GM23338 (cell line): ENCODE results near the gene GAREM1. TPM values are rescaled to one million over a fixed set of nuclear protein-coding genes. Genes with fewer than 3 reads are reported as not detected.
A peak's percentile ranks its signal among the peaks of the same experiment; 100 is the strongest.

ENCODE experiments used
- ATAC-seq: fragments of 200-7000 bp; cut with Tn5 transposase; 3 replicates; pipeline ENCODE4 v1.9.1; 2020
- DNase-seq: peaks from one replicate; pipeline ENCODE4 v3.0.0-alpha.2; 2015; ENCODE audit warnings: low spot score
- H2AFZ ChIP-seq: fragments of 200-600 bp; sonication (generic); 2 replicates; pipeline ENCODE4 v1.8.0; 2016; ENCODE audit warnings: antibody characterized with exemption, mild to moderate bottlenecking, moderate library complexity
- H3F3A ChIP-seq: fragments of 200-600 bp; sonication (generic); replicated peaks from 2 replicates; pipeline ENCODE4 v1.8.0; 2017; ENCODE audit warnings: antibody characterized with exemption, mixed run types, low read depth
- H3K27ac ChIP-seq: fragments of 200-600 bp; sonication (generic); 2 replicates; pipeline ENCODE4 v1.6.1; 2016; ENCODE audit warnings: low read depth
- H3K27me3 ChIP-seq: fragments of 200-600 bp; sonication (generic); 2 replicates; pipeline ENCODE4 v1.8.0; 2016; ENCODE audit warnings: mild to moderate bottlenecking, mixed run types, moderate library complexity; ENCODE audit not compliant: insufficient read depth
- H3K36me3 ChIP-seq: fragments of 200-600 bp; sonication (generic); 2 replicates; pipeline ENCODE4 v1.8.0; 2016; ENCODE audit warnings: mild to moderate bottlenecking; ENCODE audit not compliant: insufficient read depth
- H3K4me1 ChIP-seq: fragments of 200-600 bp; sonication (generic); 2 replicates; pipeline ENCODE4 v1.8.0; 2016; ENCODE audit warnings: mild to moderate bottlenecking, moderate library complexity; ENCODE audit not compliant: insufficient read depth
- H3K4me2 ChIP-seq: fragments of 200-600 bp; sonication (generic); 2 replicates; pipeline ENCODE4 v1.7.1; 2017; ENCODE audit warnings: mixed run types
- H3K4me3 ChIP-seq: fragments of 200-600 bp; sonication (generic); 2 replicates; pipeline ENCODE4 v1.6.1; 2016; ENCODE audit warnings: mixed run types
- H3K79me2 ChIP-seq: fragments of 200-600 bp; sonication (generic); replicated peaks from 2 replicates; pipeline ENCODE4 v1.8.0; 2017; ENCODE audit warnings: mild to moderate bottlenecking; ENCODE audit not compliant: insufficient read depth
- H3K9me2 ChIP-seq: fragments of 200-600 bp; sonication (generic); 2 replicates; pipeline ENCODE4 v1.8.0; 2017; ENCODE audit not compliant: insufficient read depth
- H4K20me1 ChIP-seq: fragments of 200-600 bp; sonication (generic); replicated peaks from 2 replicates; pipeline ENCODE4 v1.8.0; 2017; ENCODE audit warnings: mild to moderate bottlenecking; ENCODE audit not compliant: insufficient read depth
- H3K27ac Mint-ChIP-seq: 2 replicates; pipeline ENCODE4 v1.8.0; 2020; ENCODE audit warnings: inconsistent platforms, mild to moderate bottlenecking, moderate library complexity, mixed read lengths
- H3K27me3 Mint-ChIP-seq: 3 replicates; pipeline ENCODE4 v1.8.0; 2022; ENCODE audit warnings: low read depth, mild to moderate bottlenecking, moderate library complexity, mixed read lengths, inconsistent platforms; ENCODE audit not compliant: insufficient read depth, poor library complexity
- H3K36me3 Mint-ChIP-seq: 3 replicates; pipeline ENCODE4 v1.8.0; 2021; ENCODE audit warnings: low read depth, mild to moderate bottlenecking, inconsistent platforms, moderate library complexity, mixed read lengths
- H3K4me1 Mint-ChIP-seq: 3 replicates; pipeline ENCODE4 v1.8.0; 2020; ENCODE audit warnings: mild to moderate bottlenecking, inconsistent platforms, mixed read lengths
- H3K4me3 Mint-ChIP-seq: 3 replicates; pipeline ENCODE4 v1.8.0; 2021; ENCODE audit warnings: moderate library complexity, mild to moderate bottlenecking, inconsistent platforms, mixed read lengths
- H3K9me3 Mint-ChIP-seq: 3 replicates; pipeline ENCODE4 v1.8.0; 2020; ENCODE audit warnings: moderate library complexity, mild to moderate bottlenecking, inconsistent platforms, mixed read lengths
- CREB1 ChIP-seq: fragments of 250-450 bp; sonication (Bioruptor Pico); IDR thresholded peaks from 2 replicates; pipeline ENCODE4 v1.5.0; 2020; ENCODE audit warnings: low read depth, mild to moderate bottlenecking, moderate library complexity
- EZH2 ChIP-seq: fragments of 200-600 bp; sonication (generic); IDR thresholded peaks from one replicate; pipeline ENCODE4 v1.8.0; 2017; ENCODE audit warnings: antibody characterized with exemption, mild to moderate bottlenecking, low read depth; ENCODE audit not compliant: unreplicated experiment
- EZH2phosphoT487 ChIP-seq: fragments of 200-600 bp; sonication (generic); IDR thresholded peaks from one replicate; pipeline ENCODE4 v1.8.1; 2018; ENCODE audit warnings: antibody characterized with exemption; ENCODE audit not compliant: unreplicated experiment
- JUNB ChIP-seq: IDR thresholded peaks from one replicate; pipeline ENCODE4 v1.6.1; 2016; ENCODE audit warnings: antibody characterized with exemption; ENCODE audit not compliant: unreplicated experiment
- NANOG ChIP-seq: IDR thresholded peaks from 2 replicates; pipeline ENCODE4 v1.6.1; 2016; ENCODE audit warnings: antibody characterized with exemption, borderline replicate concordance
- POLR2AphosphoS5 ChIP-seq: IDR thresholded peaks from 2 replicates; pipeline ENCODE4 v1.6.1; 2016; ENCODE audit warnings: antibody characterized with exemption, low read depth
- STAT1 ChIP-seq: IDR thresholded peaks from one replicate; pipeline ENCODE4 v1.6.1; 2016; ENCODE audit warnings: antibody characterized with exemption; ENCODE audit not compliant: unreplicated experiment
- ZNF114 ChIP-seq: fragments of 250-450 bp; sonication (Bioruptor Pico); IDR thresholded peaks from 2 replicates; pipeline ENCODE4 v1.5.0; 2020; ENCODE audit warnings: mild to moderate bottlenecking, moderate library complexity
- ZNF331 ChIP-seq: fragments of 250-450 bp; sonication (Bioruptor Pico); IDR thresholded peaks from 2 replicates; pipeline ENCODE4 v1.5.0; 2020; ENCODE audit warnings: low read depth, mild to moderate bottlenecking, moderate library complexity
- polyA plus RNA-seq: library from polyadenylated mRNA; unstranded; fragments of >200 nt; fragmentation: Nextera tagmentation; extraction: Ambion mirVana; gene quantifications from 2 replicates; pipeline ENCODE4 v1.2.1, GENCODE V29; 2016
- total RNA-seq: library from RNA; depleted of rRNA; stranded (reverse); fragments of >200 nt; shearing (Covaris generic); gene quantifications from 2 replicates; pipeline ENCODE4 v1.2.3, GENCODE V29; 2014
- TF ChIP-seq, protein P1 (sequence below): fragments of 250-450 bp; sonication (Bioruptor Pico); IDR thresholded peaks from 2 replicates; pipeline ENCODE4 v1.5.0; 2020; ENCODE audit warnings: mild to moderate bottlenecking, moderate library complexity
- TF ChIP-seq, protein P2 (sequence below): IDR thresholded peaks from 2 replicates; pipeline ENCODE4 v1.6.1; 2016; ENCODE audit warnings: antibody characterized with exemption
- TF ChIP-seq, protein P3 (sequence below), 2 experiments: fragments of 200-600 bp in 1 of 2; sonication (generic) in 1 of 2; conservative IDR thresholded peaks; 2 replicates each; pipeline versions ENCODE4 v1.5.1 to v1.6.1; 2016 to 2017; ENCODE audit warnings: antibody characterized with exemption in 2 of 2, low read depth in 2 of 2, mild to moderate bottlenecking in 2 of 2, moderate library complexity in 1 of 2
- TF ChIP-seq, protein P4 (sequence below): IDR thresholded peaks from one replicate; pipeline ENCODE4 v1.6.1; 2018; ENCODE audit warnings: antibody characterized with exemption; ENCODE audit not compliant: unreplicated experiment

Gene GAREM1
- total and polyA plus RNA-seq, 2 experiments from 2014 or later, result 2.7 to 6.0 TPM

DNA sequence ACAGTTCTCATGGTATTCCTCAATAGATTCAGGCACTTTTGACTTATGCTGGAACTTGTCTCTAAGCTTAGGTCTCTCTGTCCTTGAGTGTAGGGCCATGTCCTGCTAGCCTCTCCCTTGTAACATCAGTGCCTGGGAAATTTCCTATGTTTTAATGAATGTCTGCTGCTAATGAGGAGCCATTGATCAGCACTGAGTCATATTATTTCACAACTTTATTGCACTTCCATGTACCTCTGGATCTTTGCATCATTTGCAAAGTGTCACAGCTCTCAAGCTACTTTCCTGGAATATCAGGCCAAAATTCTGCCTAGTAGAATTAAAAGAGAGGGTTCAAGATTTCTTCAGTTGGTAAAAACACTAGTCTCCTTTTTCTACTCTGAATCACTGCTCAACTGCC, 102.5 kb downstream of the GAREM1 start:
- no peaks in the 10 kb centered on the region for H3K36me3 Mint-ChIP-seq
- Histone ChIP-seq H3K4me3 (no peak overlapping the region), H3K4me2 (no peak overlapping the region), H3K27me3 (no peaks in the 10 kb centered on the region), H3K79me2 (no peaks in the 10 kb centered on the region), H3K27ac (no peak overlapping the region), H3F3A (no peaks in the 10 kb centered on the region), H3K4me1 (peaks cover 4% of the 10 kb centered on the region; the same call in 1 of the 2 replicates), H3K36me3 (no peaks in the 10 kb centered on the region), H2AFZ (no peak overlapping the region), H3K9me2 (no peaks in the 10 kb centered on the region), H4K20me1 (no peaks in the 10 kb centered on the region; the same call in 1 of the 2 replicates)
- H3K4me3 Mint-ChIP-seq, result no peak overlapping the region
- TF ChIP-seq, protein P1, sequence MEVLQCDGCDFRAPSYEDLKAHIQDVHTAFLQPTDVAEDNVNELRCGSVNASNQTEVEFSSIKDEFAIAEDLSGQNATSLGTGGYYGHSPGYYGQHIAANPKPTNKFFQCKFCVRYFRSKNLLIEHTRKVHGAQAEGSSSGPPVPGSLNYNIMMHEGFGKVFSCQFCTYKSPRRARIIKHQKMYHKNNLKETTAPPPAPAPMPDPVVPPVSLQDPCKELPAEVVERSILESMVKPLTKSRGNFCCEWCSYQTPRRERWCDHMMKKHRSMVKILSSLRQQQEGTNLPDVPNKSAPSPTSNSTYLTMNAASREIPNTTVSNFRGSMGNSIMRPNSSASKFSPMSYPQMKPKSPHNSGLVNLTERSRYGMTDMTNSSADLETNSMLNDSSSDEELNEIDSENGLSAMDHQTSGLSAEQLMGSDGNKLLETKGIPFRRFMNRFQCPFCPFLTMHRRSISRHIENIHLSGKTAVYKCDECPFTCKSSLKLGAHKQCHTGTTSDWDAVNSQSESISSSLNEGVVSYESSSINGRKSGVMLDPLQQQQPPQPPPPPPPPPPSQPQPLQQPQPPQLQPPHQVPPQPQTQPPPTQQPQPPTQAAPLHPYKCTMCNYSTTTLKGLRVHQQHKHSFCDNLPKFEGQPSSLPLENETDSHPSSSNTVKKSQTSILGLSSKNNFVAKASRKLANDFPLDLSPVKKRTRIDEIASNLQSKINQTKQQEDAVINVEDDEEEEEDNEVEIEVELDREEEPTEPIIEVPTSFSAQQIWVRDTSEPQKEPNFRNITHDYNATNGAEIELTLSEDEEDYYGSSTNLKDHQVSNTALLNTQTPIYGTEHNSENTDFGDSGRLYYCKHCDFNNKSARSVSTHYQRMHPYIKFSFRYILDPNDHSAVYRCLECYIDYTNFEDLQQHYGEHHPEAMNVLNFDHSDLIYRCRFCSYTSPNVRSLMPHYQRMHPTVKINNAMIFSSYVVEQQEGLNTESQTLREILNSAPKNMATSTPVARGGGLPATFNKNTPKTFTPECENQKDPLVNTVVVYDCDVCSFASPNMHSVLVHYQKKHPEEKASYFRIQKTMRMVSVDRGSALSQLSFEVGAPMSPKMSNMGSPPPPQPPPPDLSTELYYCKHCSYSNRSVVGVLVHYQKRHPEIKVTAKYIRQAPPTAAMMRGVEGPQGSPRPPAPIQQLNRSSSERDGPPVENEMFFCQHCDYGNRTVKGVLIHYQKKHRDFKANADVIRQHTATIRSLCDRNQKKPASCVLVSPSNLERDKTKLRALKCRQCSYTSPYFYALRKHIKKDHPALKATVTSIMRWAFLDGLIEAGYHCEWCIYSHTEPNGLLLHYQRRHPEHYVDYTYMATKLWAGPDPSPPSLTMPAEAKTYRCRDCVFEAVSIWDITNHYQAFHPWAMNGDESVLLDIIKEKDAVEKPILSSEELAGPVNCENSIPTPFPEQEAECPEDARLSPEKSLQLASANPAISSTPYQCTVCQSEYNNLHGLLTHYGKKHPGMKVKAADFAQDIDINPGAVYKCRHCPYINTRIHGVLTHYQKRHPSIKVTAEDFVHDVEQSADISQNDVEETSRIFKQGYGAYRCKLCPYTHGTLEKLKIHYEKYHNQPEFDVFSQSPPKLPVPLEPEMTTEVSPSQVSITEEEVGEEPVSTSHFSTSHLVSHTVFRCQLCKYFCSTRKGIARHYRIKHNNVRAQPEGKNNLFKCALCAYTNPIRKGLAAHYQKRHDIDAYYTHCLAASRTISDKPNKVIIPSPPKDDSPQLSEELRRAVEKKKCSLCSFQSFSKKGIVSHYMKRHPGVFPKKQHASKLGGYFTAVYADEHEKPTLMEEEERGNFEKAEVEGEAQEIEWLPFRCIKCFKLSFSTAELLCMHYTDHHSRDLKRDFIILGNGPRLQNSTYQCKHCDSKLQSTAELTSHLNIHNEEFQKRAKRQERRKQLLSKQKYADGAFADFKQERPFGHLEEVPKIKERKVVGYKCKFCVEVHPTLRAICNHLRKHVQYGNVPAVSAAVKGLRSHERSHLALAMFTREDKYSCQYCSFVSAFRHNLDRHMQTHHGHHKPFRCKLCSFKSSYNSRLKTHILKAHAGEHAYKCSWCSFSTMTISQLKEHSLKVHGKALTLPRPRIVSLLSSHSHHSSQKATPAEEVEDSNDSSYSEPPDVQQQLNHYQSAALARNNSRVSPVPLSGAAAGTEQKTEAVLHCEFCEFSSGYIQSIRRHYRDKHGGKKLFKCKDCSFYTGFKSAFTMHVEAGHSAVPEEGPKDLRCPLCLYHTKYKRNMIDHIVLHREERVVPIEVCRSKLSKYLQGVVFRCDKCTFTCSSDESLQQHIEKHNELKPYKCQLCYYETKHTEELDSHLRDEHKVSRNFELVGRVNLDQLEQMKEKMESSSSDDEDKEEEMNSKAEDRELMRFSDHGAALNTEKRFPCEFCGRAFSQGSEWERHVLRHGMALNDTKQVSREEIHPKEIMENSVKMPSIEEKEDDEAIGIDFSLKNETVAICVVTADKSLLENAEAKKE (CRISPR knock-in tag), result no peak
- no peak for TF ChIP-seq POLR2AphosphoS5
- TF ChIP-seq NANOG, result no peak
- no peak for TF ChIP-seq EZH2phosphoT487
- TF ChIP-seq CREB1 (CRISPR knock-in tag), result no peak
- TF ChIP-seq STAT1, result no peak
- TF ChIP-seq, protein P2, sequence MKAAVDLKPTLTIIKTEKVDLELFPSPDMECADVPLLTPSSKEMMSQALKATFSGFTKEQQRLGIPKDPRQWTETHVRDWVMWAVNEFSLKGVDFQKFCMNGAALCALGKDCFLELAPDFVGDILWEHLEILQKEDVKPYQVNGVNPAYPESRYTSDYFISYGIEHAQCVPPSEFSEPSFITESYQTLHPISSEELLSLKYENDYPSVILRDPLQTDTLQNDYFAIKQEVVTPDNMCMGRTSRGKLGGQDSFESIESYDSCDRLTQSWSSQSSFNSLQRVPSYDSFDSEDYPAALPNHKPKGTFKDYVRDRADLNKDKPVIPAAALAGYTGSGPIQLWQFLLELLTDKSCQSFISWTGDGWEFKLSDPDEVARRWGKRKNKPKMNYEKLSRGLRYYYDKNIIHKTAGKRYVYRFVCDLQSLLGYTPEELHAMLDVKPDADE, result no peak
- no peak for TF ChIP-seq ZNF331 (CRISPR knock-in tag)
- TF ChIP-seq, protein P3, sequence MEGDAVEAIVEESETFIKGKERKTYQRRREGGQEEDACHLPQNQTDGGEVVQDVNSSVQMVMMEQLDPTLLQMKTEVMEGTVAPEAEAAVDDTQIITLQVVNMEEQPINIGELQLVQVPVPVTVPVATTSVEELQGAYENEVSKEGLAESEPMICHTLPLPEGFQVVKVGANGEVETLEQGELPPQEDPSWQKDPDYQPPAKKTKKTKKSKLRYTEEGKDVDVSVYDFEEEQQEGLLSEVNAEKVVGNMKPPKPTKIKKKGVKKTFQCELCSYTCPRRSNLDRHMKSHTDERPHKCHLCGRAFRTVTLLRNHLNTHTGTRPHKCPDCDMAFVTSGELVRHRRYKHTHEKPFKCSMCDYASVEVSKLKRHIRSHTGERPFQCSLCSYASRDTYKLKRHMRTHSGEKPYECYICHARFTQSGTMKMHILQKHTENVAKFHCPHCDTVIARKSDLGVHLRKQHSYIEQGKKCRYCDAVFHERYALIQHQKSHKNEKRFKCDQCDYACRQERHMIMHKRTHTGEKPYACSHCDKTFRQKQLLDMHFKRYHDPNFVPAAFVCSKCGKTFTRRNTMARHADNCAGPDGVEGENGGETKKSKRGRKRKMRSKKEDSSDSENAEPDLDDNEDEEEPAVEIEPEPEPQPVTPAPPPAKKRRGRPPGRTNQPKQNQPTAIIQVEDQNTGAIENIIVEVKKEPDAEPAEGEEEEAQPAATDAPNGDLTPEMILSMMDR (conservative IDR thresholded peaks at IDR 0.05; ENCODE audit: low read depth in 2 of 2), result no peak
- TF ChIP-seq, protein P4, sequence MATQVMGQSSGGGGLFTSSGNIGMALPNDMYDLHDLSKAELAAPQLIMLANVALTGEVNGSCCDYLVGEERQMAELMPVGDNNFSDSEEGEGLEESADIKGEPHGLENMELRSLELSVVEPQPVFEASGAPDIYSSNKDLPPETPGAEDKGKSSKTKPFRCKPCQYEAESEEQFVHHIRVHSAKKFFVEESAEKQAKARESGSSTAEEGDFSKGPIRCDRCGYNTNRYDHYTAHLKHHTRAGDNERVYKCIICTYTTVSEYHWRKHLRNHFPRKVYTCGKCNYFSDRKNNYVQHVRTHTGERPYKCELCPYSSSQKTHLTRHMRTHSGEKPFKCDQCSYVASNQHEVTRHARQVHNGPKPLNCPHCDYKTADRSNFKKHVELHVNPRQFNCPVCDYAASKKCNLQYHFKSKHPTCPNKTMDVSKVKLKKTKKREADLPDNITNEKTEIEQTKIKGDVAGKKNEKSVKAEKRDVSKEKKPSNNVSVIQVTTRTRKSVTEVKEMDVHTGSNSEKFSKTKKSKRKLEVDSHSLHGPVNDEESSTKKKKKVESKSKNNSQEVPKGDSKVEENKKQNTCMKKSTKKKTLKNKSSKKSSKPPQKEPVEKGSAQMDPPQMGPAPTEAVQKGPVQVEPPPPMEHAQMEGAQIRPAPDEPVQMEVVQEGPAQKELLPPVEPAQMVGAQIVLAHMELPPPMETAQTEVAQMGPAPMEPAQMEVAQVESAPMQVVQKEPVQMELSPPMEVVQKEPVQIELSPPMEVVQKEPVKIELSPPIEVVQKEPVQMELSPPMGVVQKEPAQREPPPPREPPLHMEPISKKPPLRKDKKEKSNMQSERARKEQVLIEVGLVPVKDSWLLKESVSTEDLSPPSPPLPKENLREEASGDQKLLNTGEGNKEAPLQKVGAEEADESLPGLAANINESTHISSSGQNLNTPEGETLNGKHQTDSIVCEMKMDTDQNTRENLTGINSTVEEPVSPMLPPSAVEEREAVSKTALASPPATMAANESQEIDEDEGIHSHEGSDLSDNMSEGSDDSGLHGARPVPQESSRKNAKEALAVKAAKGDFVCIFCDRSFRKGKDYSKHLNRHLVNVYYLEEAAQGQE, result no peak
- TF ChIP-seq JUNB, result no peak
- no peak for TF ChIP-seq ZNF114 (CRISPR knock-in tag)
- TF ChIP-seq EZH2, result no peak
- ATAC-seq (no peak), DNase-seq (no peak)
- H3K27me3 Mint-ChIP-seq, result peaks cover 4% of the 10 kb centered on the region
- 0 out of 2 replicates have a peak overlapping the region, but pooled peaks have one; percentile 29 for H3K27ac Mint-ChIP-seq
- H3K9me3 Mint-ChIP-seq, result no peaks in the 10 kb centered on the region
- peaks cover 8% of the 10 kb centered on the region for H3K4me1 Mint-ChIP-seq
